Hematopoietic multipotent progenitor cell treated with erythropoietin and hydrocortisone succinate and interleukin-3 and kit ligand, for 4 days (in vitro differentiated cells): ENCODE data around the gene NEK1.
A peak's percentile ranks its signal among the peaks of the same experiment; 100 is the strongest.
"Not testable (repeated sequence)": the region's sequence is repeated elsewhere in the genome, so short reads cannot be mapped to it uniquely, and the experiment has no call there.

Experiments used
- DNase-seq: peaks from one replicate; pipeline ENCODE4 v3.0.0-alpha.2; 2015

NEK1 gene

DNA sequence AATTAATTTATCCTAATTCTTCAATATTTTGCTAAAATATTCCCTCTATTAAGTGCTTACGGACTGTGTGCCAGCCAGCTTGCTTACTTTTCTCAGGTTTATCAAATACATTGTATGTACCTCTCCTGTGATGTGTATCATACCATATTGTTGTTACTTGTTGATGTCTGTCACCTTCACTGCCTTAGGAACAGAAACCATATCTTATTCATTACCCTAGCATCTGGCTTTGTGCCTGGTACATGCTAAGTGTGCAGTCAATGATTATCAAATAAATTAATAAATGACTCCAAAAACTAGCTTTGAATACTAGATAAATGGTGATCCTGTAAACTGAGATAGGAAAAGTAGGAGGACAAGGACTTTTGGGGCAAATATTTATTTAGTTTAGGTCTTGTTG is 14.9 kb upstream of the NEK1 start:
- DNase-seq: peak; percentile 51

DNA sequence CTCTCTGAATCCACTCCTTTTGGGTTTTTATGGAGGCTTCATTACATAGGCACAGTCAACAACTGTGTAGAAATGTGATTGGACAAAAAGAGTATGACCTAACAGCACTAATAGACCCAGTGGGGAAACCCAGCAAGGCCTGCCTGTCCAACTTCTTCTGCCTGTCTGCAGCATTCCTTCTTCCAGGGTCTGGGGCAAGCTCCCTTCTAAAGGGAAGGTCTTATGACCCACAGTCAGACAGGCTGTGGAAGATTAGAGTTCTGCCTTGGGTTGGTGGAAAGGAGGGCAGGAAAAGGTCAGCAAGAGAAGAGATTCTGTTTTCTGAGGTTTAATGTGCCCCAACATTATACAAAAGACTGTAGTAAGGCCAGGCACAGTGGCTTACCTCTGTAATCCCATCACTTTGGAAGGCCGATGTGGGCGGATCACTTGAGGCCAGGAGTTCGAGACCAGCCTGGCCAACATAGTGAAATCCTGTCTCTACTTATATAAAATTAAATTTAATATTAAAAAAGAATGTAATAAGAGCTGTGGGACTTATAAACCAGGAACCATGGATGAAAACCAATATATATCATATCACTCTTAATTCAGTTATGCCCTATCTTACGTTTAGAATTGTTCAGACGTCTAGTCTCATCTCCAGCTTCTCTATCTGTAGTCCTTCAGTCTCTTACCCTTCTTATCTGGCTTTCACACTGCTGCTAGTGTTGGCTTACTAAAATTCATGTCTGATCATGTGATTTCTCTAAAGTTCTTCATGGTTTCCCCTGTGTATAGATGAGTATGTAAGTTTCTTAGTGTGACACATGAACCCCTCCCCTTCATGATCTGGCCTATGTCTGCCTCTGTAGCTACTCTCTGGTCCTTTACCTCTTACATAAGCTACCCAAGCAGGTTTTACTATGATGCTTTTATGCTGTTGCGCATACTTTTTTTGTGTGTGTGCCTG is 14.2 kb upstream of the NEK1 start:
- DNase-seq: peak; percentile 93

DNA sequence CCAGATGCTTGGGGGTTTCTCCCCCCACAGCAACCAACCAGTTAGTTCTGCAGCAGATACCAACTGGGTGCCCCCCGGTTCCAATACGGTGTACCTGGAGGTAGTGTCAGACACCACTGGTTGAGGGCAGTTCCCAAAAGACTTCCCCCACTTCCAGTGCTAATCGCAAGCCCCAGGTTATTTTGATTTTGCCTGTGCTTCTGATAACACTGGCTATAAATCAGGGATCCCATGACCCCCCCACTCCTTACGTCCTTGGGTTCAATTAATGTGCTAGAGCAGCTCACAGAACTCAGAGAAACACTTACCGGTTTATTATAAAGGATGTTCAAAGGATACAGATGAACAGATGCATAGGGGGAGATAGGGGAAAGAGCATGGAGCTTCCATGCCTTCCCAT is 13.5 kb upstream of the NEK1 start:
- DNase-seq: no peak

DNA sequence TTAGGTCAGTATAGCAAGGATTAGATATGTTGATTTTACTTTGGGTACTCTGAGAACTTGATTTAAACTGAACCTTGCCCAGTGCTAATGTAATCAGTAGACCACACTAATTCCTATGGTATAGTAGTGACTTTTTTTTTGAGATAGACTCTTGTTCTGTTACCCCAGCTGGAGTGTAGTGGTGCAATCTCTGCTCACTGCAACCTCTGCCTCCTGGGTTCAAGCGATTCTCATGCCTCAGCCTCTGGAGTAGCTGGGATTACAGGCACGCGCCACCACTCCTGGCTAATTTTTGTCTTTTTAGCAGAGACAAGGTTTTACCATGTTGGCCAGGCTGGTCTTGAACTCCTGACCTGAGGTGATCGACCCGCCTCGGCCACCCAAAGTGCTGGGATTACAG is 11.6 kb upstream of the NEK1 start:
- not testable (repeated sequence) for DNase-seq

DNA sequence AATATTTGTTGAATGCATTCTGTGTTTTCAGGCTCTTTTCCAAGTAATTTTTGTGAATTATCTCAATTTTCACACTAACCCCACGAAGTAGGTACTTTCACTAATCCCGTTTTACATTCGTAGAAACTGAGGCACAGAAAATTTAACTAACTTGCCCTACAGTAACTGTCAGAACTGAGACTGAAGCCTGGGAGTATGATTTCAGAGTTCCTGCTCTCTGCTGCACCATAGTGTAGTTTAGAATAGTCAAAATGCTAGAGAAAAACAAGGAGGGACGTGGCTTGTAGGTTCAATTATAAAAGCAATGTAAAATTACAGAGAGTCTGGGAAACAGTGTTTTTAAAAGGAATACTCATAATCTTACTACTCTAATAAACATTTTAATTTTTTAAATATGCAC is 10.2 kb upstream of the NEK1 start:
- DNase-seq: no peak

DNA sequence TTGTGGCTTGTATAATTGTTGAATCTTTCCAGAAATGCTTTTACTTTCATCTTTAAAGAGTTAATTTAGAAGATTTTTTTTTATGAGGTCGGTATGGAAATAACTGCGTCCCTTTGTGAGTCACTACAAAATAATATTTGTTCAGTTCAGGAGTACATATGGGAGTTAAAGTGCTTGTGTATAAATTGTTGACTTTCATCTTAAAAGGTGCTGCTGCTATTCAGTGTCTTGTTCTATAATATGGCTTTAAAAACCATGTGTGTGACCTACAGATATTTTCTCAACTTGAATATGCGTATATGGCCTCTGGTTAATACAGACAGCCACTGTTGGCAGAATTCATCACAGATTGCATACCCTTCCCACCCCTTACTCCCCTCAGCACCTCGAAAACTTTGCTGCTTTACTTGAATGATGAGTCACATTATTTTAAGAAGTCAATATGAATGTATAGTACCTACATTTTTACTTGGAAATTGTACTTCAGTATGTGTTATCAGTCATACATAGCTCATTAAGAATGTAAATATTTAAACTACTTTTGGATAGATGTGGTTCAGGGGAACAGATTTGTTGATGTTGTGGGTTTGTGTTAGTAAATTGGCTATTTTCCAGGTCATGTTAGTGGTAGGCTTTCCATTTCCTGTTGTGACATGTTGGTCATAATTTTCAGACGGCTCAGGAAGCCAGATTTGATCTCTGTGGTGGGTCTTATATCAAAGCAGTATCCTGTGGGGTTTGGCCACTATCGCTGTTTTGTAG is 9.5 kb upstream of the NEK1 start:
- peak; percentile 92 for DNase-seq

DNA sequence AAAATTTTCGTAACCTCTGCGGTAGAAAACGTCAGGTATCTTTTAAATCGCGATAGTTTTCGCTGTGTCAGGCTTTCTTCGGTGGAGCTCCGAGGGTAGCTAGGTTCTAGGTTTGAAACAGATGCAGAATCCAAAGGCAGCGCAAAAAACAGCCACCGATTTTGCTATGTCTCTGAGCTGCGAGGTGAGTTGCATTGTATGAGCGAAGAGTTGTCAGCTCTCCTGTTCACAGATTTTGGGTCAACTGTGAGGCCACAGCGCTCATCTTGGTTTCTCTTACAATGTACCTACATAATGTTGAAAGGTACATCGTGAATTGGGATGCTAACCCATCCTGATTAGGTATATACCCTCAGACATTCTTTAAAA is 8.5 kb upstream of the NEK1 start:
- DNase-seq: peak; percentile 18

DNA sequence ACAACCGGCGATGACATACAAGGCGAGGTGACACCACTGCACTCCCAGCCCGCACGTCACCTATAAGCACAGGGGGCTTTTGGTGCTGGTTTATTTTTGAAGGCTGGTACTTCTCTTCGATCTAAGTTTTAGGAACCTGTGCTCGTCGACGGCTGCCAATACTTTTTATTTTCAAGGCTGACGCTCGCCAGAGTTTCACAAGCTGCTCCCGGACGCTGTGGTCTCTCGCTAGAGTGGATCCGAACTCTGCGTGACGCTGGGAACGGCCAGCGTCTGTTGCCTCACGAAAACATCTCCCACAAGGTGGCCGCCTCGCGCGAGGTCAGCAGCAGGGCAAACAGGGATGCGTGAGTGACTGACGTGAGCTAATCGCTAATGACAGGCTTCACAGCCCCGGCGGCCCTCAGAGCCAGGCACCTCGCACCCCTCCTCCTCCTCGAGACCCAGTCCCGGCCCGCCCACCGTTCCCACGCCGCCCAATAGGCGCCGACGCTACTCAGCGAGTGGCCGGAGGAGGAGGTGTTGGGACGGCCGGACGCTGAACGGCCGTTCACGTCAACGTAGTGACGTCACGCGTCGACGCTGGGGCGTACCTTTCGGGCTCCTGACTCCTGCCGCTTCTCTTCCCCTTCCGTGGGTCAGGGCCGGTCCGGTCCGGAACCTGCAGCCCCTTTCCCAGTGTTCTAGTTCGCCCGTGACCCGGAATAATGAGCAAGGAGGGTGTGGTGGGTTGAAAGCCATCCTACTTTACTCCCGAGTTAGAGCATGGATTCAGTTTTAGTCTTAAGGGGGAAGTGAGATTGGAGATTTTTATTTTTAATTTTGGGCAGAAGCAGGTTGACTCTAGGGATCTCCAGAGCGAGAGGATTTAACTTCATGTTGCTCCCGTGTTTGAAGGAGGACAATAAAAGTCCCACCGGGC is 7.8 kb upstream of the NEK1 start, which contains the start of gene CLCN3:
Gene CLCN3, plus strand, starts transcription at position 621 of the 922 bp plus-strand sequence. CDS start 15,351 bp downstream, outside the sequence.
- DNase-seq: peak; percentile 99

DNA sequence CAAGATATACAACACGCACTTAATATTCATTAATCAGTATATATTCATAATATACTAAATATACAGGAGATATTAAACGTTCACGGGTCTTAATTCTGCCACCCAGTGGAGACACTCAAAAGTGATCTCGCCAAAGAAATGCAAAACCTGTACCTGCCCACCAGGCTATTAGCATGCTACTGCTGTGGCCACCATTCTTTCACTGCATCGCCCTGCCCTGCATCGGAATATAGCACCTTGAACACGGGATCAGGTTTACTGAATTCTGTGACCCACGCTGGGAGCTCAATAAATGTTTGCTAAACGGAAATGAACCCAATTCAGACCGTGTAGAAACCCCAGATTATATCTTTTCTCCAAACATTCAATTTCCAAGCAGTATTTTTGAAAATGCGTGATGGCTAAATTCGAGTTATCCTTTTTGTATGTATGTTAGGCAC is 7.2 kb upstream of the NEK1 start:
- DNase-seq: peak; percentile 76

DNA sequence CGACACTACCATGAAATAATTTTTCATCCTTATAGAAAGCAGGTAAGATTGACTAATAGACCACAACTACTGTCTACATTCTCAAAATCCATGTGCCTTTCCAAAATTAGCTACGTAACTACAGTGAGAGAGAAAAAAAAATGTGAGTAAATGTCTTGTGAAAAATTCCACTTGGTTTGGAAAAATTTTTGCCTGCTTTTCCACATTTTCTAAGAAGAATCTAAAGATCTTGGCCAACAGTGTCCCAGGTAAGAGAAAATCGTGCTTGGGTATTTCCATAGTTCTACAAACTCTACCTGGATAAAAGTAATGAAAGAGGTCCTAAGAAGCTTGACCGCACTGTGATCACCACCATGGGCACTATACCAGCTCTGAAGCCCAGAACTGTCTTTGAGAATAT is 6.6 kb upstream of the NEK1 start:
- DNase-seq: no peak

DNA sequence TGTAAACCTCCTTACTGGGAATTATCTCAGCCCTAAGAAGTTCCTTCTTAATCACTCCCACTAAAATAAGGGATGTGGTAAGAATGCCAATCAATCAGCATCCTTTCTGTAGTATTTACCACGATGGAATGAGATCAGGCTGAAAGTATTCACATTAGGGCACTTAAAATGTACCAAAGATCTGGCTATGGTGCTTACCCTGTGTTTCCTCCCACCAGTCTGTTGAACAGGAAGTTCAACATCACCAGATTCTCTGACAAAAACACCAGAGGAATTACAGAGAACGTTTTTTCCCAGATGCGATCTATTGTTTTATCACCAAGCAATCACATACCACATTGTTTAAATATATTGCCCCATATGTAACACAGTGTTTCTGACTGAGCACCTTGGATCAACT is 5.9 kb upstream of the NEK1 start:
- peak; percentile 26 for DNase-seq

DNA sequence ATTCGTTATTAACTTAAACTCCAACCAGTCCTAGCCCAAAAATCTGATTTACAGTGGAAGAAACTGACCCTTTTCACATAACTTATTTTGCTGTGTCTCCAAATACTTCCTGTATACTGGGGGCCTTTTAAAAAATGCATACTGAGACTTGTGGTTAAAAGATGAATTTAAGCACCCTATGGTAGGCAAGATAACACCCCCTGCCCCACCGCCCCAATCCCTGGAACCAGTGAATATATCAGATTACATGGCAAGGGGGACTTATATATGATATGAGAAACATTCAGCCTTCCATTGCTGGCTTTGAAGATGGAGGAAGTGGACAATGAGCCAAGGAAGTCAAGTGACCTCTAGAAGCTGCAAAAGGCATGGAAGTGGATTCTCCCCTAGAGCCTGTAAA is 4.9 kb upstream of the NEK1 start:
- DNase-seq: peak; percentile 58

DNA sequence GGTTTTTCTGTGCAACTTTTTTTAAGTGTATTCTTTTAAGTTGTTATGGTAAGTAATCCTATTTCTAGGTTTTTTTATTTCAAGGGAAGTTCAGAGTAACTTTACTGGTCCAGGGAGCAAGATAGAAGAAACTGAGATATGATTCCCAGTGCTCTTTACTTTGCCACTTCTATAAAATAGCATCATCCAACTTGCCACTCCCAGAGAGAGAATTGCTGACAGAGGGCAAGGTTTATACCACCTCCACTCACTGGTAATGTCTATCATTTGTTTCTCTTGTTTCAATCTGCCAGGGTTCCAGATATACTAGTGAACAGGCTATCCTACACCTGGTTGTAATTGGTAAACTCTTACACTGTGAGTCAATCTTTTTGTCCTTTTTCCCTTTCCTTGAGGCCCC is 4.5 kb upstream of the NEK1 start:
- DNase-seq: no peak

DNA sequence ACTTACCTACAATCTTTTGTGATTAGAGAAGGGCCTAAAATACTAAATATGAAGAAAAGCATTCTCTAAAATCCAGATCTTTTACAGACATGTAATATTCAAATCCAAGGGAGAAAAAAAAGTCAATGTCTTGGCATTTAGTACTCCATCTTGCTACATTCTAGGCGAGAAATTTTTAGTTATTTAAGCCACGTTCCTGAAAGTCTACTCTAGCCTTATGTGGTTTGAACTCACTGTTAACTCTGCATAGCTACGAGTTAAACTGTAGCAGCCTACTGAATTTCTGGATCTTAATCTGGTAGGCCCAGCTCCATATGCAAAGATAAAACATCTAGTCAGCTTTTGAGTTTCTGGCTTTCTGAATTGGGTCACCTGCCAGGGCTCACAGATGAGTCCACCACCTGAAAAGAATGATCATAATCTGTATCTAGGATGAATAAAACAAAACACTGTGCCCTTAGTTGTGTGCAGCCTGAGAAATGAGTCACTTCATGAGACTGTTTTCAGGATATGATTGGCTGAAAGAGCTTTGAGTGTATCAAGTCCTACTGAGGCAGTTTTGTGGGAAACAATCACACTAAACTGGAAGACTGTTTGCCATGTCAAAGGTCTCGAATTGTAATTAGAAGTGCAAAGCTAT is 3.2 kb upstream of the NEK1 start:
- no peak for DNase-seq

DNA sequence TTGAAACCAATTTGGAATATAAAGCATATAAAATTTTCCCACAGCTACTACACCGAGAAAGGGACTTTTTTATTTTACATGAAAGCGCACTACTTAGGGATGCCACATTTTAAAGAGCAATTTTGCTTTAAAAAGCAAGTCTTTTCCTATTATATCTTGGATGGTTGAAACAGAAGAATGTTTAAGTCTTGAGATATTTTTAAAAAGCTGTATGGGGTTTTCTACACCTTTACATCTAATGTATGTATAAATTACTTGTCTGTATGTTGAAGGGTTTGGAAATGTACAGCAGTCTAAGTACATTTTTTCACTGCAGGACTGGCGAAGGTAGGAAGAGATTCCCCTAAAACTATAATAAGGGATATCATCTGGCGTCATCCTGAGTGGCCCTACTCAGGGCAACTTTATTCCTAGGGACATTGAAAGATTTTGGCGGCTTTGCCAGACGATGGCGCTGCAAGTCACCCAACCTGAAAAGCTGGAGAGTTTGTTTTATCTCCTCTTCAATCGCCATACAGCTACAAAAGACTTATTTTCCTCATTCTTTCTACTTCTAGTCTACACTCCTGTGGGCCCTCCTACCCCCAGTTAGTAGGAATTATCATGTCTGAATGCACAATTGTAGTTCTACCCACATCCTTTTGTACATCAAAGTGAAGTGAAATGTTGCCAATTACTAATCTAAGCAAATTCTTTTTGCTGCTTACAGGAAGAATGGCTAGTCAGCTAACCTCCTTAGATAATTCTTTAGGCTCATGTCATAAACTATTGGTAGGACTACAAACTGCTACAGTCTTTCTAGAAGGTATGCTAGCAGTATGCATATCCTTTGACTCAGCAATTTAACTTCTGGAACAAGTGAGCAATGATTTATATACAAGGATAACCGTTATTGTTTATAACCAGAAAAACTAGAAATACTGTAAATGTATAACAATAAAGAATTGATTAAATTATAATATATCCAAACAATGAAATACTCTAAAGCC is 782 bp upstream of the NEK1 start:
- DNase-seq: peak; percentile 90

DNA sequence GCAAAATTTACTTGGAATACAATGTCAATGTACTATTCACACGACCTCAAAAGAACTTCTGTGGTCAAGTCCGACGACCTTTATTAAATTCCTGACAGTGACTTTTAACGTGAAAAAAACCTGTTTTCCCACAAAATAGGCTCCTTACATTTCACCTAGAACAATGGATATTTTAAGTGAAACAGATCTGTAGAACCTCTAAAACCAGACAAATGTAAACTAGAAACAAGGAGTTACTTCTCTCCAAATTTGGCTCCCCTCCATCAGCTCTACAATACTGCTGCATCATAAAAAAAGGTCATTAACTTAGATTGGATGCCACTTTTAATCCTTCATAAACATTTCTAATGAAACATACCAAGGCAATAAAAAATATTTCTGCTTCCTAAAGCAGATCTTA is 1.2 kb downstream of the NEK1 start:
- DNase-seq: peak; percentile 15

DNA sequence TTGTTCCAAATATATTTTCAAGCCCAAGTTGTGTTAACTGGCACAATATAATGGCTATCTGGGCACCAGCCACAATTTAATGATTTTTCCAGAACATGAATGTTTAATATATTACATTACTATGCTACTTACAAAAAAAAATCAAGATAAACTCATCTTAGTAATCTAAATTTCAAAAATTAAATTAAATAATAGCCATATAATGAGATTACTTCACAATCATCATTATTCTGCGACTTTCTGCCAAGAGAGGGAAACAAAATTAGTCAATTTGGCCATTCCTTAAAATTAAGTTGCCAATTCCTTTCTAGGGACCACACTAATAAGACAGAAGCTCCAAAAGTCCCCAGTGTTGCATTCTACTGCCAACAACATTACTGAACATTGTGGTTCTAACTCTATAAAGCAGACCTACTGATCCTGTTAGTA is 7.5 kb downstream of the NEK1 start:
- no peak for DNase-seq

DNA sequence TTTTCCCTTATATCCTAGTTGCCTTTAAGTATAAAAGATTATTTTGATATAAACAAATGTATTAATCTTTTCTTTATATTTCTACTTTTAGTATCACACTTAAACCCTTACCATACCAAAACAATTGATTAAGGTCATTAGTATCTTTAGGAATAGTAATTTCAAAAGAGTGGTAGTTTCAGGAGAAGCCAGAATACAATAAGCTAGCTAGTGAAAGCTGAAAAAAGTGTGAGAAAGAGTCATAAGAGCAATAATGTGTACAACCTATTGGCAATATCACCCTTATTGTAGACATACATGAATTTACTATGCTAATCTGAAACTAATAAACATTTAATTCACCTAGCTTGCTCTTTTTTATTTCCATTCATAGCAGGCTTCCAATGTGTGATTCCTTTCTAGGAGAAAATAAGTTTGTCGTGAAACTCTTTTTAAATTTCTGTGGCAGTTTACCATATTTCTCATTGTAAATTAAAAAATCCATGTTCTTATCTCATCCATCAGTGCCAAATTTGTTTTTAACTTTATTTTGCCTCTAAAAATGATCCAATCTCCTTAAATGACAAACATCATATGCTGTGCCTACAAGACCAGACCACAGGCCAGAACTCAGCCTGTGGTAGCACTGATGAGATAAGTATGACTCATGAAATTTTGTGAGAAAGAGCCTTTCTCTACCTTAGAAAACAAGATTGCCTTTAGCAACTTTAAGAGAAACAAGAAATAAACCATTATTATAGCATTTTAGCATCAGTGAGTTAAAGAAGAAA is 8.1 kb downstream of the NEK1 start:
- peak; percentile 90 for DNase-seq

DNA sequence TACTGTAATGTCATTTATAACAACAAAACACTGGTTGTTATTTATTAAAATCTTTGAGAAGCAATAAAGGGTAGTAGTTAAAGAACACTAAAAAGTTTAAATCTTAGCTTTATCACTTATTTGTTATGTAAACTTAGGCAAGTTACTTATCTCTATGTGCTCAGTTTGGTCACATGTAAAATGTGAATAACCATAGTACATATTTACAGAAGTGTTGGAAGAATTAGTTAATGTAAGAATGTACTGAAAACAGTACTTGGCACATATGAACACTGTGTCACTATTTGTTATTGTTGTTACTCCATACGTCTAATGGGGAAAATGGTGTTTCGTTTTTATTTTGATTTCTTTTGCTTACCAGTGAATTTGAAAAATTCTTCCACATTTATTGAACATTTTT is 9.1 kb downstream of the NEK1 start:
- DNase-seq: no peak
